IgD-negative memory B cell (primary cell): ENCODE results near the gene TTC3. TPM values are rescaled to one million over a fixed set of nuclear protein-coding genes. Genes with fewer than 3 reads are reported as not detected.
A peak's percentile ranks its signal among the peaks of the same experiment; 100 is the strongest.

Source experiments
- H3K27ac Mint-ChIP-seq, 3 donors: one replicate each; pipeline ENCODE4 v1.8.0; 2020 to 2022; ENCODE audit warnings: mild to moderate bottlenecking in 3 of 3, mixed read lengths in 3 of 3, moderate library complexity in 1 of 3
- H3K27me3 Mint-ChIP-seq: one replicate; pipeline ENCODE4 v1.8.0; 2021; ENCODE audit warnings: mixed read lengths
- H3K36me3 Mint-ChIP-seq: one replicate; pipeline ENCODE4 v1.8.0; 2020; ENCODE audit warnings: mild to moderate bottlenecking, mixed read lengths
- H3K4me1 Mint-ChIP-seq, 3 donors: one replicate each; pipeline ENCODE4 v1.8.0; 2020 to 2022; ENCODE audit warnings: mixed read lengths in 3 of 3, mild to moderate bottlenecking in 1 of 3
- H3K4me3 Mint-ChIP-seq, 4 donors: one replicate each; pipeline ENCODE4 v1.8.0; 2020 to 2022; ENCODE audit warnings: mild to moderate bottlenecking in 4 of 4, mixed read lengths in 4 of 4, moderate library complexity in 3 of 4
- H3K9me3 Mint-ChIP-seq, 3 donors: one replicate each; pipeline ENCODE4 v1.8.0; 2020 to 2021; ENCODE audit warnings: mixed read lengths in 3 of 3, mild to moderate bottlenecking in 1 of 3
- polyA plus RNA-seq: library from polyadenylated mRNA; unstranded; fragments of 300-500 nt; fragmentation: Illumina TruSeq; gene quantifications from one replicate; pipeline ENCODE4 v1.2.3, GENCODE V29; 2021

The TTC3 gene
- polyA plus RNA-seq, 1 donor from 2014 or later, result 82.7 TPM

DNA sequence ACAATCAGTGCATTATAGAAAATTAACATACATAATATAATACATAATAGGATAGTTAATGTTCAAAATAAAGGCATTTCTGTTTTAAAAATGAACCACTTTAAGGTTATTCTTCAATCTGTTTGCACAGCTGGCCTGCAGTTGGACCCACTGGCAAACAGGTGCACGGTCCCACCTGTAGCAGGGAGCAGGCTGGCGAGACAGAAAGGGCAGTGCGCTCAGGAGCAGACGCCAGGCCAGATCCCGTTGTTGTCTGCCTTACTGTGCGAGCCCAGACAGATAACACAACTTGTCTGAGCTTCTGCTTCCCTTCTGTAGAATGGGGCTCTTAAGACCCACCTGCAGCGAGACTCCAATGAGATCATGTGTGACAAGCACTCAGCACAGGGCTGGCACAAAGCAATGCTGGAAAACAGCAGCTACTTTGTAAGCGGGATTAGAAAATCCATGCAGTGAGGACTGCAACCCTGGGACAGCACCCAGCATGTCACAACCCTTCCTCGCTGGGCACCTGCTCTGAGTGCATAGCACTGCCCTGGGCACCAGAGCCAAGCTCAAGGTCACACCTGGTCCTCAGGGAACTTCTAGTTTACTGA, 160.6 kb downstream of the TTC3 start:
- Mint-ChIP-seq H3K4me1 (peaks cover 12 to 20% (median 16%) of the 10 kb centered on the region in 3 donors), H3K36me3 (peaks cover 6% of the 10 kb centered on the region), H3K27me3 (no peaks in the 10 kb centered on the region), H3K9me3 (no peaks in the 10 kb centered on the region), H3K27ac (peak overlapping the region in 1 of 3 donors; percentile 19), H3K4me3 (no peak overlapping the region)

DNA sequence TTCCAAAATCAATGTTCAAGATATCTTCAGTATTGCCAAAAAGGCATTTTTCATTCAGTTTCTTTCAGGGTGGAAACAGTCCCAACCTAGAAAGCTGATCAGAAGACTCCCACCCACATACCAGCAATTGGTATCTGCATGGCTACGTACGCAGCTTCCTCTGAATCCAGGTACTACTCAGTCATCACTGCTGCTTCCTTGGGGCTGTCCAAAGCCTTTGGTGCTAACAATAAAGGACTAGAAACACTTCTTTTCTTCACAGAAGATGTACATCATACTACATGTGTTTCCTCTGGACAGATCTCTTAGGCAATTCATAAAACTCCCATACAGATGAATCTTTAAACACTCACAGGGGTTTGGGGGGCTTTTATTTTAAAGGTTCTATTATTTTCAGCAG, 164.3 kb downstream of the TTC3 start:
- H3K4me1 Mint-ChIP-seq, result peaks cover 3 to 11% (median 7%) of the 10 kb centered on the region in 3 donors
- peaks cover 8% of the 10 kb centered on the region for H3K36me3 Mint-ChIP-seq
- H3K27ac Mint-ChIP-seq, result no peak overlapping the region

DNA sequence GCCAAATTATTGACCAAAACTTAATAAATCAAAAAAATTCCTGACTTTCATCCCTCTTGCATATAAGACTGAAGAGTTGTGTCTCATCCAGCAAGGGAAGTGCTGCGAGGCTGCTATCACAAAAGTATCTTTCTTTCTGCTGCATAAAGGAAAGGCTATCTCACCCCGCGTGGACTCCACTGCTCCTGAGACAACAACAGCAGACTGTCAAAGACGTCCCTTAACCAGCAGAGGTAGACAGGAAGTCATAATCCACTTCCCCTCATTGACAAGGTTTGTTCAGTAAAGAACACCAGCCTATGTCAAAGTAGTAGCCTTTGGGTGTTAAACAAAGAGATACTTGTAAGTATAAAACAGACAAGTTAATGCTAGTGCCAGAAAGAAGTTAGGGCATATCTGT, 164.7 kb downstream of the TTC3 start:
- H3K36me3 Mint-ChIP-seq, result peaks cover 8% of the 10 kb centered on the region
- peaks cover 2 to 7% (median 3%) of the 10 kb centered on the region in 3 donors for H3K4me1 Mint-ChIP-seq
- no peak overlapping the region for H3K4me3 Mint-ChIP-seq
- H3K9me3 Mint-ChIP-seq, result no peaks in the 10 kb centered on the region
- no peaks in the 10 kb centered on the region for H3K27me3 Mint-ChIP-seq
- H3K27ac Mint-ChIP-seq, result no peak overlapping the region

More for the DNA sequence above, 164.3 kb downstream of the TTC3 start:
- Mint-ChIP-seq H3K9me3 (no peaks in the 10 kb centered on the region), H3K27me3 (no peaks in the 10 kb centered on the region), H3K4me3 (no peak overlapping the region)

DNA sequence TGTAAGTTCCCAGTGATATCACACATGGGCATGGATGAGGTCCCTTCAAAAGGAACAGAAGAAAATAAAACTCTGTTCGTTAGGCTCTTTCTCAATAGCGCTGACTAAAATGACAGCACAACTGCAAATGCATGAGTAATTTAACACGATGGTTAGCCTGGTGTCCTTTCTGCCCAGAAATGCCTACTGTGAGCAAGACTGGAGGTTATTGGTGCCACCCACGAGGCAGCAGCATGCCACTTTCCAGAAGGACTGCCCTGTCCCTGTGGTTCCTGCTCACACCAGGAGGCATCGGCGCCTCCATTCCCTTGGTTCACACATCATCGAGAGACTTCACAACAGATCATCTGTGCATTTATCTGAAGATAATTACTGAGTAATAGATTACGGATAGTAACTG, 167.9 kb downstream of the TTC3 start:
- Mint-ChIP-seq H3K27me3 (no peaks in the 10 kb centered on the region), H3K36me3 (peaks cover 8% of the 10 kb centered on the region), H3K4me1 (peaks cover 6 to 27% (median 18%) of the 10 kb centered on the region in 3 donors), H3K4me3 (no peak overlapping the region), H3K27ac (peak overlapping the region in 2 of 3 donors; percentile 63 to 80), H3K9me3 (no peaks in the 10 kb centered on the region)

DNA sequence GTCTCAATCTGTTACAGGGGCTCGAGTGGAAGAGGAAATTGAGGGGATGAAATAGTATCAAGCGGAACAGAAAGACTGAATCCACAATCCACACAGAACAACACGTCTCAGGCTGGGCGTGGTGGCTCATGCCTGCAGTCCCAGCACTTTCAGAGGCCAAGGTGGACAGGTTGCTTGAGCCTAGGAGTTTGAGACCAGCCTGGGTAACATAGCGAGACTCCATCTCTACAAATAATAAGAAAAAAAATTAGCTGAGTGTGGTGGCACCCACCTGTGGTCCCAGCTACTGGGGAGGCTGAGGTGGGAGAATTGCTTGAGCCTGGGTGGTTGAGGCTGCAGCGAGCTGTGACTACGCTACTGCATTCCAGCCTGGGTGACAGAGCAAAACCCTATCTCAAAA, 168.4 kb downstream of the TTC3 start:
- Mint-ChIP-seq H3K4me3 (no peak overlapping the region), H3K4me1 (peaks cover 6 to 31% (median 18%) of the 10 kb centered on the region in 3 donors), H3K27ac (peak overlapping the region in 2 of 3 donors; percentile 63 to 80), H3K36me3 (peaks cover 8% of the 10 kb centered on the region), H3K9me3 (no peaks in the 10 kb centered on the region), H3K27me3 (no peaks in the 10 kb centered on the region)

DNA sequence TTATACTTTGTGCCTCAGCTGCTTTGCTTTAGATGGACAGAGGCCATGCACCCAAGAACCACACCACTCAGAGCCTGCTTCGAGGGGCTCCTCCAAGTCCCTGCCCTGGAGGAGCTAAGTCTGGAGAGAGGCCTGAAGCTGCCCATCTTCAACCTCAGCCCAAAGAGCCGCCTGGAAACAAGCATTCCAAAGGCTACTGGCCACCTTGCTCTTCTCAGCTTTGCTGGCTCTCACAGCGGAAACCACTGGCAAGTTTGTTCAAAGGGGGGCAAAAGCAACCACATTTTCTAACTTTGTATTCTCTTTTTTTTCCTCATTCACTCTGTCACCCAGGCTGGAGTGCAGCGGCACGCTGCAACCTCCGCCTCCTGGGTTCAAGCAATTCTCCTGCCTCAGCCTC, 170.9 kb downstream of the TTC3 start:
- H3K27me3 Mint-ChIP-seq, result no peaks in the 10 kb centered on the region
- H3K4me1 Mint-ChIP-seq, result peaks cover 12 to 30% (median 29%) of the 10 kb centered on the region in 3 donors

DNA sequence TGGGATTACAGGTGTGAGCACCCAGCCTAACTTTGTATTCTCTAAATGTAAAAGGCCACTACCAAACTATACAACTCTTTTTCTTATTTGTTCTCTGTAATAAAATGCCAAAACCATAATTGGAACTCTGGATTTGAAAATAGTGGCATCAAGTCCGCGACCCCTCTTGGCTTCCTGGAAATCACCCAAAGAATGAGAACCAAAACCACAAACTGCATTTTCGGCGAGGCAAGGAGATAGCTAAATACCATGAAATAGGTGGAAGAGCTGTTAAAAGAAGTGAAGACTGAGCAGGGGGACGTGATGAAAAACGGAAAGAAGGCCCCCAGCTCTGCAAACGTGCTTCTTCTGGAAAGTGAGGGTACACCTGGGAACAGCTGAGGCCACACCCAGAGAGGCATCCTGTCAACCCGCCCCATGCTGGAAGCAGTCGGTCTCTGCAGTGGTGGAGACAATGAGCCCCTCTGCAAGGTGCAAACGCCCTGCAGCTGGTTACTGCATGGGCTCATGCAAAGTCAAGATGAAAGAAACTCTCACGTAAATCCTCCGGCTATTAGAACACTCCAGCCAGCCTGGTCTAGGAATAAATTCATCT, 171.5 kb downstream of the TTC3 start:
- H3K9me3 Mint-ChIP-seq, result no peaks in the 10 kb centered on the region
- peak overlapping the region in 1 of 4 donors; percentile 57 for H3K4me3 Mint-ChIP-seq
- no peaks in the 10 kb centered on the region for H3K27me3 Mint-ChIP-seq
- peaks cover 5% of the 10 kb centered on the region for H3K36me3 Mint-ChIP-seq
- H3K27ac Mint-ChIP-seq, result peak overlapping the region in 1 of 3 donors; percentile 10
- peaks cover 17 to 34% (median 33%) of the 10 kb centered on the region in 3 donors for H3K4me1 Mint-ChIP-seq

More for the DNA sequence above, 170.9 kb downstream of the TTC3 start:
- H3K9me3 Mint-ChIP-seq, result no peaks in the 10 kb centered on the region
- peaks cover 7% of the 10 kb centered on the region for H3K36me3 Mint-ChIP-seq
- H3K27ac Mint-ChIP-seq, result no peak overlapping the region
- H3K4me3 Mint-ChIP-seq, result peak overlapping the region in 1 of 4 donors; percentile 60

DNA sequence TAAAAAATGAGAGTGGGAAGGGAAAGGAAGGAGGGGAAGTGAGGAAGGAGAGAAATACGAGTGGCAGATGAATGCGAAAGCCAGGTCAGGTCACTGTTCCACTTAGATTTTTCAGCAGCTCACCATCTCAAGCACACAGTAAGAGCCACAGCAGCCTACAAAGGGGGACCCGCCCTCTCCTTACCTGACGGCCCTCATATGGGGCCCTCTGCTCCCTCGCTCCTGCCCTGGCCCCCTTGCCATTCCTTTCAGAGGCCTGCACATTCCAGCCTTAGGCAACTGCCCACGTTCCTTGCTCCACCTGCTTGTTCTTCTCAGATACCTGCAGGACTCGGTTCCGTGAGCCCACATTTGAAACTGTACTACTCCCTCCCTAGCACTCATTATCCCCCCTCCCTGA, 172.1 kb downstream of the TTC3 start:
- Mint-ChIP-seq H3K27me3 (no peaks in the 10 kb centered on the region), H3K36me3 (peaks cover 5% of the 10 kb centered on the region), H3K27ac (no peak overlapping the region), H3K4me3 (peak overlapping the region in 1 of 4 donors; percentile 57), H3K9me3 (no peaks in the 10 kb centered on the region), H3K4me1 (peaks cover 17 to 35% (median 33%) of the 10 kb centered on the region in 3 donors)

DNA sequence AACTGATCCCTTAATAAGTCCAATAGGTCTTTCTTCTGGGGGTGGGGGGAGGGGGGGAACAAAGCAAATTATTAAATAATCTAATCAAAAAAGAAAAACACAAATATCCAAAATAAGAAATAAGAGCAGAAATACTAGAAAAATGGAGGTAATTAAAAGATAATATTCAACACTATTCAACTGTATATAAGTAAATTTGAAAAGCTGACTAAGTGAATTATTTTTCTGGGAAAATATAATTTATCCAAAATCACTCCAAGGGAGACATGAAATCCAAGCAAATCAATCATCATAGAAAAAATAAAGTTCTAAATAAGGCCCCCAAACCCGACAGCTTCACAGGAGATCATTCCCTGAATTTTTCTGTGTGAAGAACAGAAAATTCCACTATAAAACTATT, 175.2 kb downstream of the TTC3 start:
- peaks cover 17 to 38% (median 34%) of the 10 kb centered on the region in 3 donors for H3K4me1 Mint-ChIP-seq
- H3K27ac Mint-ChIP-seq, result no peak overlapping the region
- peaks cover 3% of the 10 kb centered on the region for H3K36me3 Mint-ChIP-seq
- no peaks in the 10 kb centered on the region for H3K27me3 Mint-ChIP-seq
- H3K9me3 Mint-ChIP-seq, result no peaks in the 10 kb centered on the region
- no peak overlapping the region for H3K4me3 Mint-ChIP-seq

DNA sequence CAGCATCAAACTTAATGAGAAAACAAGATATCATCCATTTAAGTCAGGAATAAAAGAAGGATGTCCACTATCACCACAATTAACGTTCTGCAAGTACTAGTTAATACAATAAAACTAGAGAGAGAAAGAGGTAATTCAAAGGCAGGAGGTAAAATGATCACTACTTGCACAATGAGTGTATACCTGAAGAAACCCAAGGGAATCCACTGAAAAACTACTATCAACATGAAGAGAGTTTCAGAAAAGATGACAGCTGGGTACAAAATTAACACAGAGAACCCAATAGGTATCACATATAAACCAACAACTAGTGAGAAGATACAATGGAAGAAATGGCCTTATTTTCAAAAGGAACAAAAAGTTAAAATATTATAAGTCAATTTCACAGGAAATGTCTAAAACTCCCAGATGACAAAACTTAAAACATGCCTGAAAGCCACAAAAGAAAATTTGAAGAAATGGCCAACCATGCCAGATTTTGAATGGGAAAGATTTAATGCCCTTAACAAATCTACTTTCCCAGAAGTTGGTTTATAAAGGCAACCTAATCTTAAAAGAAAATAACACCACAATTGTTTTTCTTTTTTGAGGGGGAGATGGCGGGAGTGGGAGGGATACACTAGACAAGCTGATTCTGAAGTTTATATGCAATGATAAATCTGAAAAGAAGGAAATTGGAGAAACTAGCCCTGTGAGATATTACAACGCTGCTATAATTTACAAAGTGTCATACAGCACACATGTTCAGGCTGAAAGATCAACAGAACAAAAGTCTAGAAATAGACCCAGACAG, 176.3 kb downstream of the TTC3 start:
- Mint-ChIP-seq H3K4me3 (peak overlapping the region in 1 of 4 donors; percentile 13), H3K4me1 (peaks cover 17 to 34% (median 31%) of the 10 kb centered on the region in 3 donors), H3K27ac (no peak overlapping the region), H3K27me3 (no peaks in the 10 kb centered on the region), H3K36me3 (peaks cover 3% of the 10 kb centered on the region), H3K9me3 (no peaks in the 10 kb centered on the region)

DNA sequence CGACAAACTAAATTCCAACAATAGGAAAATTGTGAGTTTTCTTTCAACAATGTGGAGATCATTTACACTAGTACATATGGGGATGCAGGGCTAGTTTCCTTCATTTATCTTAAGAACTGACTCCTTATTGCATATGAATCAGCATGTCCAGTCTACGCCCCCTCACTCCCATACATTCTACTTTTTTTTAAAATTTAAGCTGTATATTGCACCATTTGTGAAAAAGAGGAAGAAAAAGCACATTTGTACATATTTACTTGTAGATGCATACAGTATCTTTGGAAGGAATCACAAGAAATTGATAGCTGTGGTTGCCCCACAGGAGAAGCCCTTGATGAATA, 178.2 kb downstream of the TTC3 start:
- H3K27me3 Mint-ChIP-seq, result no peaks in the 10 kb centered on the region
- no peak overlapping the region for H3K4me3 Mint-ChIP-seq
- peaks cover 3% of the 10 kb centered on the region for H3K36me3 Mint-ChIP-seq
- H3K9me3 Mint-ChIP-seq, result no peaks in the 10 kb centered on the region
- H3K27ac Mint-ChIP-seq, result no peak overlapping the region
- H3K4me1 Mint-ChIP-seq, result peaks cover 11 to 22% (median 18%) of the 10 kb centered on the region in 3 donors

Other genes starting within 250 kb of the TTC3 start
- gene HLCS, start 106.6 kb upstream of the TTC3 start, polyA plus RNA-seq, result 10.7 TPM
- gene RIPPLY3, start 66.6 kb upstream of the TTC3 start, polyA plus RNA-seq, result not detected
- gene PIGP, start 183 bp upstream of the TTC3 start, polyA plus RNA-seq, result 29.8 TPM
- 64.8 TPM for gene VPS26C, start 194.1 kb downstream of the TTC3 start, polyA plus RNA-seq